Omental fat pad (tissue), 4 donors: Measurements from ENCODE around the gene UBD. TPM values are rescaled to one million over a fixed set of nuclear protein-coding genes. Genes with fewer than 3 reads are reported as not detected.

Source experiments
- ATAC-seq: fragments of 150-250 bp; one replicate; pipeline ENCODE4 v1.9.1; 2016; ENCODE audit warnings: mild to moderate bottlenecking, moderate library complexity; ENCODE audit not compliant: low FRiP score
- DNase-seq: peaks from one replicate; pipeline ENCODE4 v3.0.0-alpha.2; 2019; ENCODE audit warnings: low spot score
- CTCF ChIP-seq, 3 donors: fragments of 450-650 bp; IDR thresholded peaks; one replicate each; pipeline ENCODE4 v1.5.1; 2016 to 2017; ENCODE audit warnings: antibody characterized with exemption in 3 of 3, mild to moderate bottlenecking in 3 of 3, moderate library complexity in 2 of 3
- total RNA-seq, 4 donors: library from RNA; depleted of rRNA; stranded (reverse); fragments of >200 nt; gene quantifications; one replicate each; pipeline ENCODE4 v1.1.0, GENCODE V29; 2016

UBD gene
- total RNA-seq, 4 donors from 2014 or later, result 1.1 to 4.9 TPM; not detected in 2

DNA sequence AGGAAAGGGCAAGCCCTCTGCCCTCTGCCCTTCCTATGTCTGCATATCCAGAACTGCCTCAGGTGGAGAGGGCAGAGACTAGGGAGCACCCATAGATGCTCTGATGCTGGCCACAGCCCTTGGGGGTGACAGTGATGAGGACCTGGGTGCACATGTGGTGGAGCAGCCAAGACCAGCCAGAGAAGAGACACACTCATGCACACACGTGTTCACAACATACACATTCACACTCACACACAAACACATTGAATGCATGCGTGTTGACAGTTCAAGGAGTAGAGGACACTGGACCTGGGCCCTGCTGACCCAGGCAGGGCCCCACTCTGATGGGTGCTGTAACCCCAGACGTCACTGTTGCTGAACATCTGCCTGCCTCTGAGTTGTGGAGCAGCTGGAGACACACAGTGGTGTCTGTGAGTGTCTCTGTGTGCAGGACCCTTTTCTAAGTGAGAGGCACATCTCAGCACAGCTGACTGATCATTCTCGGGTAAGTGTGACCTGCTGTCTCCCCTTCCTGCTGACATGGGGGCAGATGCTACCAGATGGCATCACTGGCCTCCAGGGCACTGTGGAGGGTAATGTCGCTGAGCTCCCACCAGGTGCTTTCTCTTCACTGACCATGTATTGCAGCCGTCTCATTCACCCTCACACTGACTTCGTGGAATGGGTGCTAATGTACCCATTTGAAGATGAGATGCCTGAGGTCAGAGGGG is 41.6 kb downstream of the UBD start:
- ATAC-seq (no peak), DNase-seq (no peak)
- TF ChIP-seq CTCF (IDR thresholded peaks at IDR 0.05), result no peak

DNA sequence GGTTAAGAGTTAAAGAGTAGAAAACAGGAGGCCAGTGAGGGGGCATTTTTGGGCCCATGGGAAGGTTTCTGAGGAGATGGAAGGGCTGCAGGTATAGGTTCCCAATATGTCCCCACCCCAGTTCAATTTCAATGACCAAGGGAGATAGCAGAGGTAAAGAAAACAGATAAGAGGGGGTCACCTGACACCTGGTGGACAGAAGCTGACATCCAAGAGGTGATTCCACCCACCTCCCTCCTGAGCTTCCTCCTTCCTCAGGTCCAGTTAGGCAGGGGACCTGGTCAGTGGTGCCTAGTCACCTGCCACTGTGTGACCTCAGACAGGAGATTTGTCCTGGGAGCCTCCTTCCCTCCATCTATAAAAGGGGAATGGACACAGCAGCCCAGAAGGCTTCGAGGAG is 42.3 kb downstream of the UBD start:
- TF ChIP-seq CTCF (IDR thresholded peaks at IDR 0.05), result no peak
- DNase-seq (no peak), ATAC-seq (no peak)

DNA sequence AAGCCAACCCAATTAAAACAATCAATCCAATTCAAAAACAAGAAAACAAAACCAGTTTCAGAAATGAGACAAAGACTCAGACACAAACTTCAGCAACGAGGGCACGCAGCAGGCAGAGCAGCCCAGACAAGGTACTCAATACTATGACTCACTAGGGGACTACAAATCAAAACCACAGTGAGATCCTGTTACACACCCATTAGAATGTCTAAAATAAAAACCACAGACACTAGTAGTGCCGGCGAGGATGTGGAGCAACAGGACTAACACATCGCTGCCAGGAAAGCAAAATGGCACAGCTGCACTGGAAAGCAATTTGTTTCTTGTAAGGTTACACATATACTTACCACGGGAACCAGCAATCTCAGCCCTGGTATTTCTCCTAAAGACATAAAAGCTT is 43.4 kb downstream of the UBD start:
- ATAC-seq, result no peak
- no peak for TF ChIP-seq CTCF (IDR thresholded peaks at IDR 0.05)
- no peak for DNase-seq

- TF ChIP-seq CTCF (IDR thresholded peaks at IDR 0.05), result no peak
- no peak for ATAC-seq
- no peak for DNase-seq
These were observed 48.7 kb downstream of the UBD start for GRCh38 chr6:29510746-29511300.

GRCh38 chr6:29510202-29510601 is 49.3 kb downstream of the UBD start:
- no peak for DNase-seq
- no peak for ATAC-seq
- no peak for TF ChIP-seq CTCF (IDR thresholded peaks at IDR 0.05)

DNA sequence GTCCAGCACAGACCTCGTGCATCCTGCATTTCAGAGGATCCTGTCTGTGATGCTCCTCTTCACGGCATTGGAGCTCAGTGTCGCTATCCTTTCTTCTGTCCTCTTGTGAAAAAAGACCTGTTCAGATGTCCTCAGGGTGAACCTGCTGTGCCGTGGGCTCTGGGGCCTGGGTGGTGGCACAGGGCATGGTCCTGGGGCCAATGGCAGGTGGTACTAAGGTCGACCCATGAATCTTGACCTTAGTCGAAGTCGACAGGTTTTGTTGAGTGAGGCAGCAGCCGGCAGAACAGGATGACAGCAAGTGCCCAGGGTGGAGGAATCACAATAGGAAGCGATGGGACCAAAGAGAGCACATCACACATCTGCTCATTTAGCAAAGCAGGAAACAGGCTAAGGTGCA is 49.8 kb downstream of the UBD start:
- TF ChIP-seq CTCF (IDR thresholded peaks at IDR 0.05), result no peak
- DNase-seq (no peak), ATAC-seq (no peak)

- no peak for ATAC-seq
- DNase-seq, result no peak
- TF ChIP-seq CTCF (IDR thresholded peaks at IDR 0.05), result no peak
These were observed 50.3 kb downstream of the UBD start for GRCh38 chr6:29509239-29509638.
